Measurements from ENCODE around the gene LMO1.

LMO1 gene

DNA sequence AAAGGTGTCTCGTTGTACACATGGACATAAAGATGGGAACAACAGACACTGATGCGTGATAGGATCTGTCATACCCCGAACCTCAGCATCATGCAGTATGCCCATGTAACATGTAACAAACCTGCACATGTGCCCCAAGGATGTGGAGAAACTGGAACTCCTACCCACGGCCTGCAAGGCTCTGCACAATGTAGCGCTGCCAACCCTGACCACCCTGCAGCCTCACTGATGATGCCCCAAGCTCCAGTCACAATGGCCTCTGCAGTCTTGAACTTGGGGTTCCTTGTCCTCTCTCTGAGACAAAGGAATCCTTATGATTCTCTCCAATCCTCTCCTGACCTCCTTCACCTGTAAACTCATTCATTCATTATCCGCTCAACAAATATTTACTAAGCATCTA is 14.2 kb downstream of the LMO1 start:
- TF ChIP-seq CTCF (IDR thresholded peaks at IDR 0.05), result no peak
- H3K36me3 ChIP-seq, result no peaks in the 10 kb centered on the region
- H3K9me3 ChIP-seq, result no peaks in the 10 kb centered on the region
- intact Hi-C loops (cut with DNase I; ENCODE audit: low total_unique reads), result no loop called here
- H3K4me1 ChIP-seq, result no peaks in the 10 kb centered on the region
- DNase-seq, result peak in 1 of 2 donors; percentile 20
- H3K27ac ChIP-seq, result no peak overlapping the region
- H3K4me3 ChIP-seq, result no peak overlapping the region
- peaks cover 0 to 25% of the 10 kb centered on the region in 2 donors for H3K27me3 ChIP-seq

DNA sequence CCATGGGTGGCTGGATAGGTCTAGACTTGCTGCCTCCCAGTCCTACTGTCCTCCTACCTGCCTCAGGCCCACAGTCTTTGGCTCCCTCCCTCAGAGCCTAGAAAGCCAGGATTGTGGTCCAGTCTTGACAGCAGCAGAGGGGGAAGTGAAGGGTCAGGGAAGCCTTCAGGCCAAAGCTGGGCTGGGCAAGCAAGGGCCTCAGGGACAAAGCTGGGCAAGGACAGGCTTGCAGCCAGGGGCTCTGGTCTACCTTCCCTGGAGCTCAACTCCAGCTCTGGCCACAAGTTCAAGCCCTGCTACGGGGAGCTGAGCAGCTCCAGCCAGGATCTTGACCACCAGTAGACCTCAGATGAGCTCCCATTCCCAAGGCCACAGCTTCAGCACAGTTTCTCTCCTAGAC is 14.9 kb downstream of the LMO1 start:
- TF ChIP-seq CTCF (IDR thresholded peaks at IDR 0.05), result no peak
- Histone ChIP-seq H3K27ac (no peak overlapping the region), H3K9me3 (no peaks in the 10 kb centered on the region), H3K36me3 (no peaks in the 10 kb centered on the region), H3K4me3 (no peak overlapping the region), H3K4me1 (no peaks in the 10 kb centered on the region), H3K27me3 (peaks cover 0 to 25% of the 10 kb centered on the region in 2 donors)
- peak in 1 of 2 donors; percentile 33 for DNase-seq
- intact Hi-C loops (cut with DNase I; ENCODE audit: low total_unique reads), result no loop called here

DNA sequence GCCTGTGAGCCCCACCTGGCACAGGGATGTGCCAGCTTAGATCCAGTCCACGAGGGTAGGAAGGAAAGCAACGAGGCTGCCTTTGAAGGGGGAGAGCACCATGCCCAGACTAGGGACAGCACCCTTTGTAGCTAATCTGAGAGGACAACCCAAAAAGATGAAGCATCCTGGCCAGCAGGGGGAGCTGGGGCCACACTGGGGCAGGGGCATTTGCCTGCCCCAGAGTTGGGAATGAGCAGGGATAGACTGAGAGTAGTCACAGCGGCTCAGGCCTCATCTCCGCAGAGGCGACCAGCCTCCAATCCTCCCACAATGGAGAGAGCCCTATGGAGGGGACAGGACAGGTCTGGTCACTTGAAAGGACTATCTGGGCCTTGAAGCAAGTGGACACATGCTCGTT is 16.4 kb downstream of the LMO1 start:
- intact Hi-C loops (cut with DNase I; ENCODE audit: low total_unique reads), result no loop called here
- DNase-seq, result no peak
- H3K27ac ChIP-seq, result no peak overlapping the region
- H3K4me3 ChIP-seq, result no peak overlapping the region
- H3K27me3 ChIP-seq, result peaks cover 0 to 35% of the 10 kb centered on the region in 2 donors
- peak; percentile 12 to 19 for TF ChIP-seq CTCF (IDR thresholded peaks at IDR 0.05)
- no peaks in the 10 kb centered on the region for H3K36me3 ChIP-seq
- H3K4me1 ChIP-seq, result no peaks in the 10 kb centered on the region
- H3K9me3 ChIP-seq, result no peaks in the 10 kb centered on the region

- TF ChIP-seq CTCF (IDR thresholded peaks at IDR 0.05), result no peak
- Histone ChIP-seq H3K4me3 (no peak overlapping the region), H3K9me3 (no peaks in the 10 kb centered on the region), H3K27me3 (peaks cover 0 to 37% of the 10 kb centered on the region in 2 donors), H3K36me3 (no peaks in the 10 kb centered on the region), H3K27ac (no peak overlapping the region), H3K4me1 (no peaks in the 10 kb centered on the region)
- no peak for DNase-seq
- intact Hi-C loops (cut with DNase I; ENCODE audit: low total_unique reads), result no loop called here
Measured at GRCh38 chr11:8243458-8243857, 20.2 kb downstream of the LMO1 start.

DNA sequence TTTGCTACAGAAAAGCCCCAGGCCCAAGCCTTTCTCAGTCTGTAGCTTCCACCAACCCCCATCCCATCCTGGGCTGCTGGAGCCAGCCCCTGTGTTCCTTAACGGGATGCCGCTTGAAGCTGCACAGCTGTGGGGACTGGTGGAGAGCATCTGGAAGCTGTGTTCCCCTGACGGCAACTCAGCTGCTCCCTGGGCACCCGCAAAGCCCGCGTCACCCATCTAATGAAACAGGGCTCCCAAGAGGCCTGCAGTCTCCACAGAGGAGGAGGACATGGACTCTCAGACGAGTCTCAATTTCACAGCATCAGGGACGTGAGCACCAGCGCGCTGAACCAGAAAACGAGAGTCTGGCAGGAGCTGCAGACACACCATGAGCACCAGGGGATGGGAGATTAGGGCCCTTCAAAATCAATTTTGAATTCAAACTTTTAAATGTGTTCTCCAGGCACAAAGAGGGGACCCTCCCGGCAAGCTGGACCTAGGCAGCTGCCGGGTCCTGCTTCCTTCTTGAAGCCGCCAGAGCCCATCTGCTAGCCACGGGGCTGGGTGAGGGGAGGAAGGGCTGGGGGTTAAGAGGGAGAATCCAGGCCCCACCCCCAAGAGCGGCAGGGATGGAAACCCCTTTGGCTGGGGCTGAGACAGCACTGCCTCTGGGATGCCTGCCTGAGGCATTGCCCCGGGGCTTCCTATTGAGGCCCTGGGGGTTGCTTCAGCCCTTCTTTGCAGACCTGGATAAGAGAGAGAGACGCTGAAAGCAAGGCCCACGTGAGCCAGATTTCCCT is 21.0 kb downstream of the LMO1 start:
- H3K4me1 ChIP-seq, result no peaks in the 10 kb centered on the region
- no peak for DNase-seq
- no peak overlapping the region for H3K4me3 ChIP-seq
- intact Hi-C loops (cut with DNase I; ENCODE audit: low total_unique reads), result no loop called here
- no peak for TF ChIP-seq CTCF (IDR thresholded peaks at IDR 0.05)
- no peaks in the 10 kb centered on the region for H3K9me3 ChIP-seq
- no peaks in the 10 kb centered on the region for H3K36me3 ChIP-seq
- H3K27ac ChIP-seq, result no peak overlapping the region
- peaks cover 0 to 36% of the 10 kb centered on the region in 2 donors for H3K27me3 ChIP-seq

All from tibial artery (tissue), 4 donors.